COLO829 (cell line): ENCODE results near the gene POLR3GL.

ENCODE experiments used
- DNase-seq: peaks from one replicate; pipeline ENCODE4 v3.0.0; 2012; ENCODE audit warnings: low spot score

POLR3GL gene

DNA sequence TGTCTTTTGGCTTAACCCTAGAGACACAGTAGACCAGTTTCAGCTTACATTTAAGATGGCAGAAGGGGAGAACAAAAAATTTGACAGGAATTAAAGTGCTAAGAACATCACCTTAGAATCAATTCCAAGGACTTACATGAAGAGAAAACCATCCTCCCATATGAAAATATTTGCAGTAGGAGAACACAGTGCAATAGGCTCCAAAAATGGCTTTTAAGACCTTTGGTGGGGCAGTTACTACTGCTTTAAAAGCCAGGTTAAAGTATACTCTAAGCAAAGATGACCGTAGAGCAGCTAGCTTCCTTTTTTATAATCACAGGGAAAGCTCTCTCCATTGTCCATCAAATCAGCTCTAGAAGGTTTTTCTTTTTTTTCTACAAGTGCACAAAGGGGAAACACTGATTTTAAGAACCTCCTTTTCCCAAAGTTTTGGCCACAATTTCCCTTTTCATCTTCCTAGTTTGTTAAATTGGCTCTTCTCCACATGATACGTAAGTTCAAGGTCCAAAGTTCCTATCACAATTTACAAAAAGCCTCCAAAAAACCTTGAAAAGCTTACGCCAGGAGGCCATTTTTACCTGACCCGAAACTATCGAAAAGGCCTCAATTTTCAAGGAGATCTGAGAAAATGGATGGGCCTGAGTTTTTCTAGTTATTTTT is 28.6 kb downstream of the POLR3GL start:
- no peak for DNase-seq

DNA sequence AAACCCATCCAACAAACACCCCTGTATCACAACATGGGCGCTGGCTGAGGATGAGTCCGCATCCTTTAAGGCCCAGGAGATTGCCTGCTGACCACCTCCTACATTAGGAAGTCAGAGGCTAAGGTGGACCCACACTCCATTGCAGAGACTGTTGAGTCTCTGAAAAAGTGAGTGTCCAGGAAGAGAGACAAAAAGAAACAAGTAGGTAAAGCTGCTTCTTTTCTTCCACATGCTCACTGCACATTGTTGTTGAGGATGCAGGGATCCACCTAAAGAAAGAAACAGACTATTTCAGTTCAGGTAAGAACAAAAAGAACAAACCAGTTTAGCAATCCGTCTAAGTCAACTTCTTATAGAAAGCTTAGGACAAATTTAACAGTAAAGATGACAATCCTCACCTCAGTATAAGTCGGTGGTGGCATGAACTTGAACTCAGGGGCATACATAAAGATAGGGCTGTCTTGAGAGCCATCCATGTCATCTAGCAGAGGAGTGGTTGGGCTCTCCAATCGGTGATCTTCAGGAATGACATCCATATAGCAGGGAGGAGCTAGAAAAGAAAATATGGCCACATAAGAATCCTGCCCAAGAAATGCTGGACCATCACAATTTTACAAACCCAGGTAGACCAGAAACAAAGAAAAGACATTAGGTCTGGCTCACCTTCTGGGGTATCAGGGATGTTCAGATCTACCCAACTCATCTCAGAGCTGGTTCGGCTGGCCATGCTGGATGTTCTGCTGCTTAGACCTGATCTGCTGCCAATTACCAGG is 29.3 kb downstream of the POLR3GL start:
- DNase-seq, result no peak

DNA sequence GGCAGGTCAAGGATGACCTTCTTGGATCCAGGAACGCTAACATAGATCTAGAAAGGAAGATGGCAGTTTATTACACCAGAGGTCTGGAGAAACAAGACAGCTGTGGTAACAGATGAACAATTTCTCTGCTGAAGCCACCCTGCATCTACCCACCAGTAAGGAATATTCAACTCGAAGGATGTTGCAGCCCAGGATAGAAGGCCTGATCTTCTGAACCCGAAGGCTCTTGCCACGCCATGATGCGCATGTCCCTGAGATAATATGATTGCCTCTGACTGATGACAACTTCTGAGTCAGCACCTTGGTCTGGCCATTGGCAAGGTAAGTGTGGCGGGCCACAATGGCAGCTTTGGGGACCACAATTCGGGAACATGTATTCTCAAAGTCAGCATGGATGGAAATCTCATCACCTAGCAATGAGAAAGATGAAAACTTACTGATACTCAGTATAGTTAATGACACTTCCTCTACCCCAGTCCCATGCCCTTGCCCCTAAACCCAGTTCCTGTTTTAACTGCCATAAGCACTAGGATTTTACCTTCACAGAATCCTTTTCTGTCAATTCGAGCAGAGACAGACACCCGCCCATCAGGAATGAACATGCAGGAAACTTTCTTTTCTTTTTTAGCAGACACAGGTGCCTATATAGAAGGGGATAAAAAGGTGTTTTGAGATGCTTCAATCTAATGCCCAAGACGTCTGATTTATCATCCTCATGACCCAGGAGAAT is 30.1 kb downstream of the POLR3GL start:
- no peak for DNase-seq

DNA sequence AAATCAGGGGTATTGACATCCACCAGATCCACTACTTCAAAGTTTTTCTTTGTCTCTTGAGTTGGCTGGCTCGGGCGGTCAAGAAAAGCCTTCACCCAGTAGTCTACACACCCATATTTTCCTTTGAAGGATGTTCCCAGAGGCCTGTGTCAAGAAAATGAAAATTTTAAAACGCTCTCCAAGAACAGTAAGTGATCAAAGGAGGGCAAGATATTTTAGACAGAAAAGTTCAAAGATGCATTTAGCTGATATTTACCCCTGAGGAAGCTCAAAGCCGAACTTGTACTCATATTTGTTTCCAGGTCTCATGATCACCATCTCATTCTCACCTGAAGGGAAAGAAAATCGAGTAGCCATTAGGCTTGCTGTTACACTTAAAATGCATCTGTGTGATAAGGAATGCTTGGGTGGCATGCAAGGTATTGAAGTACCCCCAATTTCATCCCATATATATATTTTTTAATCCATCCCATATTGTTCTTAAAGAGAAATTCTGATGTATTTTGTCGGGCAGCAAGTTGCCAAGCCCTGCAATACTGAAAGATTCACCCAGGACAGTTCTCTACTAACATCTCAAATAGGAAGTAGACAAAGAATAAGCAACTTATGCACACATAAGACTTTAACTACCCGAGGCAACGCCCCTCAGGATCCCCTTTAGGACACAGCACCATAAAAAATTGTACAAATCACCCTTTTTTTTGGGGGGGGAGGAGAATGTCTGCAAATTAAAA is 30.8 kb downstream of the POLR3GL start:
- no peak for DNase-seq

DNA sequence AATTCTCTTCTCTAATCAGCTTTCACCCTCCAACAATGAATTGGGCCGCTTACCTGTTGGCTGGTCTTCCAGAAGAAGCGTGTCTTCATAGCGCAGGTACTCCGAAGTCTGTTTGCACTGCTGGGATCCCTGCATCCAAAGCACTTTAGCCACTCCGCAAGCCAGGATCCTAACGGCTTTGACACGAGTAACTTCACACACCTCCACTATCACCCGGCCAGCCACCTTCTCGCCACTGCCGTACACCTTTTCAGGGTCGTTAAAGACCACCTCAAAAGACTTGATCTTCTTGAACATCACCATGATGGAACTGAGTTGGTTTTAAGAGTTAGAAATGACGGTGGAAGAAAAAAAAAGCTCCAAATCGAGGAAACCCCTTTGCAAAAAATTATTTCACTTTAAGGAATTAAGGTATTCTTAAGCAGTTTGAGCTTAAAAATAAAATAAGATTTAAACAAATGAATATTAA is 31.5 kb downstream of the POLR3GL start:
- no peak for DNase-seq

DNA sequence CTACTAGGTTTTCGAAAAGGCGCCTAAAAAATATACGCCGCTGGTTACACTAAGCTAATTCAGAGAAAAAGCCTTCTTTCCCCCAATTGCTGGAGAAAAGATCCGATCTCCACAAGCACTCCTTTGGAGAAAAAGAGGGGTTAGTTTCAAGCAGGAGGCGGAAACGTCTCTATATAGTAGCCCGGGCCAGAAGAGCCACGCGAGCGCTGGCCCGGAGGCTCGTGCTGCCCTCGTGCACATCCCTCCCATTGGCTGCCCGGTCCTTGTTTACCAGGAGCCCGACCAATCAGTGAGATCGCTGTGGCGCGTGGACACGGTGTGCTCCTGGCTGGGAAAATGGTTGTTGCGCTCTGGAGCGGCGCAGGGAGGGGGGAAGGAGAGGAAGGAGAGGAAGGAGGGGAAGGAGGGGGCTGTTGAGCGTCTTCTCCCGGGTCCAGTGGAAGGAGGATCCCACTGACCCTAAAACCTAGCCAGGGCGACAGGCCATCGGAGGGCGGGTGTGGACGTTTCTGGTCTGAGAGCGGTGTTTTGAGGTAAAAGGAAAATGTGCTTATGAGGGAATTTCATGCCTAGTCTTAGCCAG is 32.0 kb downstream of the POLR3GL start, which contains the start of gene TXNIP:
Gene TXNIP (minus strand): TSS at position 147 of the 583 bp plus-strand sequence. CDS start 313 bp downstream, outside the sequence.
- DNase-seq, result peak; percentile 100

DNA sequence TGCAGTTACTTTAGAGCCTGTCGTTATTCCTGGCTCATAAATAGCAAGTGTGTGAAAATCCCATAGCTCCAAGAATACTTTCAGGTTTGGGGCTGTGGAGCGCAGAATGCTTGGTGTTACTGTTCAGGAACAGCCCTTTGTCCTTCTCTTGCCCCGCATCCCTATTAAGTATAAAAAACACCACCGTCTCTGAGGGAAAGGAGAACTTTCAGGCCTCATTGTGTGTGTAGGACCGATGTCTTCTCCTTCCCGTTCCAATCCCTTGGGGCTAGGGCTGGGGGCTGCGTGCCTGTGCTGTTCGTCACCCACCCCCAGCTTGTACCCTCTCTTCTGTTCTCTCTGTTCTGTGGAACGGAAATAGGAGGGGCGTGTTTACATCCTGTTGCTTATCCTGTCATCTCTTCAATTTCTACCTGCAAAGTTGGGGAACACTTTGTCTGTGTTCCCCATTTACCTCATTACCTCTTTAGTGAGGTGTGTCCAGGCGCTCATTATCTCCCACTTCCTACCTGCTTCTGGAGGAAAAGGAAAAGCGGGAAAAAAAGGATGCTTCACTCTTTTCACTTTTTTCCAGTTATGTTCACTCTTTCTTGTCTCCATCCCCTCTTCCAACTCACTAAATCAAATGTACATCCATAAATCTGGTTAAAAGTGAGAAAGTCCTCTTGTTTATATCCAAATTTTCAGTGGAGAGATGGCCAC is 32.7 kb downstream of the POLR3GL start:
- peak; percentile 27 for DNase-seq

DNA sequence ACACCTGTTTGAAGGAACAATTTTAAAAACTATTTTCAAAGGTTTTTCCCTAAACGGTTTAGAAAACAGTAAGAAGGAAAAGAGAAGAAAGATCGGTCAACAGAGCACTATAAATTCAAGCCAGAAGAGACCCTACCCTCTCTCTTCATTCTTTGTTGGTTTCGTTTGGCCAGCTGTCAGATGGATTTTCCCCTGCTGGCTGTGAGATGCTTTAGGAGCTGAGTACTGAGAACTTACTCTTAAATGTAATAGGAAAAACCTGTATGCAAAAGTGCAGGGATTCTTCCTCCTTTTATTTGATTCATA is 33.2 kb downstream of the POLR3GL start:
- DNase-seq, result no peak

DNA sequence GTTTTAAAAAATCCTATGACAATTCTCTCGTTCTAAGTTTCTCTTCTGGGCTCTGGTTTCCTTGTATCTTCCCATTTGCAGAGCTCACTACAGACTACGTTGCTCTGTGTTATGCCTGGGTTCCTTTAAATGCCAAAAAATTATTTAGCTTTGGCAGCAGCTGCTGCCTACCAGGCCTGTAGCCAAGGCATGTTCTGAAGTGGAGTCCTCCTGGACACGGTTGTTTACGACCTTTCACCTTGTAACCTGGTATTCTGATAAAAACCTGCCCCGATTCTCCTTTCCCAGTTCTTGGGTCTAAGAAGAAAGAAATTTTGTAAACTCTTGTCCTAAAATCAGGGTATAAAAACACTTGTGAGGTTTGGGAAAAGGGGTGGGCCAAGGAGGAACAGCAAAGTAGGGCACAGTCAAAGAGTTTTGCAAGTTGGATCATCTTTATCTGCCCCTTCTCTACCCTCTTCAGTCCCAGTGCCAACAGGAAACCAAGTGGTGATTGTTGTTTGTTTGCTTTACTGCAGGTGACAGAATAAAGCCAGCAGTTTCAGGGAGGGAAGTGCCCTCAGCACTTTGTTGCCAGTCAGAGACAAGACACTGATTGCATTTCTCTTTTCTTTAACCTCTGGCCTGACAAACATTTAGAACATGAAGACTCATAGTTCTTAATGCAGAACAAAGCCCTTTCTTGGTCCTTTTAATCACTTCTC is 35.0 kb downstream of the POLR3GL start:
- DNase-seq, result no peak

DNA sequence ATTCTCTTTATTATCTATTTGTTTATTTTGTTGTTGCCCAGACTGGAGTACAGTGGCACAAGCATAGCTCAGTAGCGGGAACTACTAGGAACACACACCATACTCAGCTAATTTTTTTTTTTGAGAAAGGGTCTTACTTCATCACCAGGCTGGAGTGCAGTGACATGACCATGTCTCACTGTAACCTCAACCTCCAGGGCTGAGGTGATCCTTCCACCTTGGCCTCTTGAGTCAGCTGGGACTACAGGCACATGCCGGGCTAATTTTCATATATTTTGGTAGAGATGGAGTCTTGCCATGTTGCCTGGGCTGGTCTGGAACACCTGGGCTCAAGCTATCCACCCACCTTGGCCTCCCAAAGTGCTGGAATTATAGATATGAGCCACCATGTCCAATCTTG is 37.2 kb downstream of the POLR3GL start:
- DNase-seq, result no peak

DNA sequence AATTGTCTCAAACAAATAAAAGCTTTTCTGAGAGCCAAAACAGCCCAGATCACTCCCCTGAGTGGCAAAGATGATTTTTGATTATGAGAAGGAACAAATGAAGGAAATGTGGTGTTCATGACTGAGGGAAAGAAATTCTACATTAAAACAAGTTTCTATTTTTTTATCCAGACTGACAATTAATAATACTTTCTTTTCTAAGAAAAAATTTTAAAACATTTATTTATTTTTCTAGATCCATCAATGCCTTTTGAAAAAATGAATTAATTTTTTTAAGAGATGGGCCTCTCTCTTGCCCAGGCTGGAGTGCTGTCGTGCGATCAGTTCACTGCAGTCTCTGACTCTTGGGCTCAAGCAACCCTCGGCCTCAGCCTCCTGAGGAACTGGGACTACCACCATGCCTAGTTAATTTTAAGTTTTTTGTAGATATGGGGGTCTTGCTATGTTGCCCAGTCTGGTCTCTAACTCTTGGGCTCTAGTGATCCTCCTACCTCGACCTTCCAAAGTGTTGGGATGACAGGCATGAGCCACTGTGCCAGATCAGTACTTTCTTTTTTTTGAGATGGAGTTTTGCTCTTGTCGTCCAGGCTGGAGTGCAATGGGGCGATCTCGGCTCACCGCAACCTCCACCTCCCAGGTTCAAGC is 43.1 kb downstream of the POLR3GL start:
- no peak for DNase-seq

DNA sequence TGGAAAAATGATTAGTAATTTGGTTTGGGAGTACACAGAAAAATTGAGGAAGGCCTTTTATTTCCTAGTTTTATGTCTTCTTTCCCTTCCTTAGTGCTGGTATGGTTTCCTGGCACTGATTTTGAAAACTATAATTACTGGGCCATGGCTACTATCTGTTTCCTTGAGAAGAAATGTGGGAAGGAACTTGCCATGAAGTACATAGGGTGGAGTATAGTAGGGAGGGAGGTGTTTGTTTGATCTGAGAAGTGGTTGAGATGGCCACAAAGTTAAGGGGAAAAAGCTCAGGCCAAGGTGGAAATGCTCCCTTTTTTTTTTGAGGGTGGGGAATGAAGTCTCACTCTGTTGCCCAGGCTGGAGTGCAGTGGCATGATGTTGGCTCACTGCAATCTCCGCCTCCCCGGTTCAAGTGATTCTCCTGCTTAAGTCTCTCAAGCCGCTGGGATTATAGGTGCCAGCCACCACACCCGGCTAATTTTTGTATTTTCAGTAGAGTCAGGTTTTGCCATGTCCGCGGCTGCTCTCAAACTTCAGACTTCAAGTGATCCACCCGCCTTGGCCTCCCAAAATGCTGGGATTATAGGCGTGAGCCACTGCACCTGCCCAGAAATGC is 45.7 kb downstream of the POLR3GL start:
- no peak for DNase-seq

DNA sequence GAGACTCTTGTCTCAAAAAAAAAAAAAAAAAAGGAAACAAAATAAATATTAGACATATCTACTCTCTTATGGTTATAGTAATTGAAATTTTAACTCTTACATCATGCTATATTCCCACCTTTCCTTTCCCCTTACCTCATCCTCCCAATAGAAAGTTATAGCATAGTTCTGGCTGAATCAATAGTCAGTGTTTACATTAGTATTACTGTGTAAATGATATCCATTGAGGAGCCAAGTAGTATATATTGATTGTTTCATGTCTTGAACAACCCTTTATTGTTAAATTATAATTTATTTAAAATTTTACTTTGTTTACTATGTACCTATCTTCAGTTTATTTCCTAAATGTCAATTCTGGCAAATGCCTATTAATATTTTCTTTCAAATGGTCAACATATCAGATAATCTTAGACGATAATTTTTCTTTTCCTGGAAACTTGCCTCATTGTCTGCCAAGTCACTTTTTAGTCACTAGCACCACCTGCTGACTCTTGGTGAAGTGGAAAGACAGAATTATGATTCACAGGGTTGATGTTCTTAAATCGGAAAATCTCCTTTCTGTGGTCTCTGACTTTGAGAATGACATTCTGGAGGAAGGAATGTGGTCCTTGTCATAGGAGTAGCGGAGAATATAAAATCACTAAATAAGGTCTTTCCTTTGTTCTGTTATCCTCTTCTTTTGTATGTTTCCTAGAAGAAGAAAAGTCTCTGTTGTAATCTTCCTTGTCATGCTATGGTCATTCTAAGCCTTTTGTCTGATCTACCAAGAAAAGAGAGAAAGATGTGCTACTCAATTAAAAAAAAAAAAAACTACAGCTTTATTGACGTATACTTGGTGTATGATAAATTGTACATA is 48.4 kb downstream of the POLR3GL start:
- peak; percentile 71 for DNase-seq

DNA sequence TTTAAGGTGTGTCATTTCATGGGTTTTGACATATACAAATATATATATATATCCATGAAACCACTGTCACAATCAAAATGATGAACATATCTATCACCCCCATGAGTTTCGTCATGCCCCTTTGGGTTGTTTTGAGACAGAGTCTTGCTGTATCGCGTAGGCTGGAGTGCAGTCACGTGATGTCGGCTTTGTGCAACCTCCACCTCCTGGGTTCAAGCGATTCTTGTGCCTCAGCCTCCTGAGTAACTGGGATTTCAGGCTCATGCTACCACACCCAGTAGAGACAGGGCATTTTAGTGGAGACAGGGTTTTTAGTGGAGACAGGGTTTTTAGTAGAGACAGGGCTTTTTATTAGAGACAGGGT is 49.1 kb downstream of the POLR3GL start:
- no peak for DNase-seq

DNA sequence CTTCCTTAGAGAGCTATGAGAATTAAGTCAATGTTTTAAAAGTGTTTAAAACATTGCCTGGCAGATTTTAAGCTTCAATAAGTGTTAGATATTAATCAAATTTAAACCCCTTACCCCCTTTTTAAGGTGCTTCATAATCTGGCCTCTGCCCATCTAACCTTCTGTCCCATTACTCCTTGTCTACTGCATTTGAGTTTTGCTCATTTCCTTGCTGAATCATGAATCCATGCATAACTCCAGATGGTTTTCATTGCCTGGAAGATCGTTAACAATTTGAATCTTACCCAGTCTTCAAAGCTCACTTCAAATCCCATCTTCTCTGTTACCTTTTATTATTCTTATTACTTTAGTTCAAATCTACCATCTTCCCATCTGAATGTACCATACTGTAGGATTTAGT is 52.4 kb downstream of the POLR3GL start:
- no peak for DNase-seq

DNA sequence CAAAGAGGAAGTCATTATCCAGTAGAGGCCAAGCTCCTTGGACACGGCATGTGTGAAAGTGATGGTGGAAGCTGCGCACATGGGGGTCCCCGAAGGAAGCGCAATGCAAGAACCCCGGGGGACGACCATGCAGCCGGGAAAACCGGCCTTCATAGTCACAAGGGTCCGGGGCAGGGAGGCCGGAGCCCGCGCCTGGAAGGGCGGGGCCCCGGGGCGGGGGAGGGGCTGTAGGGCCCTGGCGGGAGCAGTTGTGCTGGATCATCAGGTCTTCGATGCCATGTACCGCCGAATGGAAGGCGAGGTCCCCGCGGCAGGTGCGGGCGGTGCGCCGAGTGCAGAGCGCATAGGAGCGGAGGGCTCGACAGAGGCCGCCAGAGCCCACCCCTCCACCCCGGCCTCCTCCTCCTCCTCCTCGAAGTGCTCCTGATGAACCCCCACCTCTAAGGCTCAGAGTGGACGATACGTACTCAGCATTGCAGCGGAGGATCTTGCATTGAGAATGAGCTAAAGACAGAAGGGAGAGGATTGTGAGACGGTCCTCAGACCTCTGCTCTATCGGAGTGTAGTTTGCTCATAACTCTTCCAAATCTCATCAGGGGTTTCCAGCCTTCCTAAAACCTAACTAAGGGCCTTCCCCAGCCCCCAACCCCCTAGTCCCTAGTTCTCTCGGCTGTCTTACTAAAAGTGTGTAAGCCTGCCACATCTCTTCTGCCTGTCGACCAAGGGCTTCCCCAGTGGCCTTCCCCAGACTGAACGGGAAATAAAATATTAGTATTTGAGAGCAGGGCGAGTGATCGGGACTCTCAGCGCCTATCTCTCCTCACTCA is 55.0 kb downstream of the POLR3GL start:
- DNase-seq, result no peak

DNA sequence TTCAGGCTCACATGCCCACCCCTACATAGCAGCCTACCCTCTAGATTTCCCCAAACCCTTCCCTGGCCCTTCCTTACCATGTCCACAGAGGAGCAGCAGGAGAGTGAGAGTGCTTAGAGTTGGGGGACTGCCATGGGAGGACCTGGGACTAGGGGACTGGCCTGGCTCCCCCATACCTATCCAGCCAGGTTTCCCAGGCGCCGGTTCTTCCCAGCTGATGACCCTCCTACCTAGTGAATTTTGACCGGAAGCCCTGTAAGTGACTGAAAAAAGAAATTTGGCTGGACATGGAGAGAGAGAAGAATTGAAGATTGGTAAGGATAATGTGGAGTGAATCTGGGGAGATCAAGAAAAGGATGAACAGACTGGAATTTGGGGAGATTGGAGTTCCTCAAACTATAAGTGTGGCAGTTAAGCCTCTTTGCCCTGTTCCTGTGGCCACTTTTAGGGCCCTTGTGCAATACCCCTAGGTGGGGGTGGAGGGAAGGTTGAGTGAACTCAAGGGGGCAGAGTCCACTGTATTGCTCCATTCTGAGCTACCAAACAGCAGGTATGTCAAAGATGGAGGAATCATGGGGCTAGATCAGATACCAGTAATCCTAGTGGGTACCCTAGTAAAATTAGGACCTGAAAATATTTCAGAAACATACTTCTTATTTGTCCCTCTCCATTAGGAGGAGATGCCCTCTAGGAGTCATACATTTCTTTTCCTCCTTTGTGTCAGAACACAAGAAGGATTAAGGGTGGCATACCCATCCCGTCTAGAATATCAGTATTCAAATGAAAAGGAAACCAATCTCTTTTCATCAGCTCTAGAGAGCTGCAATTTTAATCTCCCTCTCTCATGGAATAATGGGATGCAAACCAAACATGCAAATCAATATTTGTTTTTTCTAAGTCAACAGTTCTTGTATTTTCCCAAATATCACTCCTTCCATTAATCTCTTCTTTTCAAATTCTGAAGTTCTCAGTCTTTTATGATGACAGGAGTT is 55.9 kb downstream of the POLR3GL start:
- DNase-seq, result no peak
